ENCODE measurements around the gene HCN4. TPM values are rescaled to one million over a fixed set of nuclear protein-coding genes. Genes with fewer than 3 reads are reported as not detected.

The HCN4 gene
- total RNA-seq, 1 experiment from 2014 or later, result 0.07 TPM

GRCh38 chr15:73389539-73389938 is 20.8 kb upstream of the HCN4 start:
- no peak for TF ChIP-seq CTCF (IDR thresholded peaks at IDR 0.05; ENCODE audit: unreplicated experiment)
- CTCF ChIA-PET, result no interaction called here
- intact Hi-C loops (cut with micrococcal nuclease; ENCODE audit: unreplicated experiment), result no loop called here
- BruUV-seq (replicated peaks), result no TSS peak
- Mint-ChIP-seq H3K27ac (ENCODE audit: unreplicated experiment) (no peak overlapping the region), H3K27me3 (ENCODE audit: unreplicated experiment) (peaks cover 69% of the 10 kb centered on the region), H3K36me3 (ENCODE audit: insufficient read depth, unreplicated experiment) (peaks cover 7% of the 10 kb centered on the region), H3K4me1 (ENCODE audit: low read depth, unreplicated experiment) (no peaks in the 10 kb centered on the region), H3K4me3 (ENCODE audit: low read depth, unreplicated experiment) (no peak overlapping the region), H3K9me3 (ENCODE audit: low read depth, unreplicated experiment) (peaks cover 7% of the 10 kb centered on the region)
- DNase-seq, result no peak

GRCh38 chr15:73388256-73388781 is 19.6 kb upstream of the HCN4 start:
- peaks cover 62% of the 10 kb centered on the region for H3K27me3 Mint-ChIP-seq (ENCODE audit: unreplicated experiment)
- H3K4me3 Mint-ChIP-seq (ENCODE audit: low read depth, unreplicated experiment), result no peak overlapping the region
- no TSS peak for BruUV-seq (replicated peaks)
- H3K27ac Mint-ChIP-seq (ENCODE audit: unreplicated experiment), result peak overlapping the region; percentile 70
- CTCF ChIA-PET, result no interaction called here
- peak; percentile 71 for DNase-seq
- H3K36me3 Mint-ChIP-seq (ENCODE audit: insufficient read depth, unreplicated experiment), result peaks cover 7% of the 10 kb centered on the region
- no peaks in the 10 kb centered on the region for H3K4me1 Mint-ChIP-seq (ENCODE audit: low read depth, unreplicated experiment)
- H3K9me3 Mint-ChIP-seq (ENCODE audit: low read depth, unreplicated experiment), result peaks cover 7% of the 10 kb centered on the region
- intact Hi-C loops (cut with micrococcal nuclease; ENCODE audit: unreplicated experiment), result no loop called here
- TF ChIP-seq CTCF (IDR thresholded peaks at IDR 0.05; ENCODE audit: unreplicated experiment), result no peak

GRCh38 chr15:73387507-73388255 is 18.9 kb upstream of the HCN4 start:
- Mint-ChIP-seq H3K36me3 (ENCODE audit: insufficient read depth, unreplicated experiment) (peaks cover 7% of the 10 kb centered on the region), H3K27me3 (ENCODE audit: unreplicated experiment) (peaks cover 62% of the 10 kb centered on the region), H3K4me1 (ENCODE audit: low read depth, unreplicated experiment) (no peaks in the 10 kb centered on the region), H3K27ac (ENCODE audit: unreplicated experiment) (no peak overlapping the region), H3K9me3 (ENCODE audit: low read depth, unreplicated experiment) (peaks cover 7% of the 10 kb centered on the region), H3K4me3 (ENCODE audit: low read depth, unreplicated experiment) (no peak overlapping the region)
- CTCF ChIA-PET, result no interaction called here
- intact Hi-C loops (cut with micrococcal nuclease; ENCODE audit: unreplicated experiment), result no loop called here
- BruUV-seq (replicated peaks), result no TSS peak
- TF ChIP-seq CTCF (IDR thresholded peaks at IDR 0.05; ENCODE audit: unreplicated experiment), result no peak
- no peak for DNase-seq

GRCh38 chr15:73386886-73387506 is 18.2 kb upstream of the HCN4 start:
- CTCF ChIA-PET, result no interaction called here
- TF ChIP-seq CTCF (IDR thresholded peaks at IDR 0.05; ENCODE audit: unreplicated experiment), result no peak
- Mint-ChIP-seq H3K4me3 (ENCODE audit: low read depth, unreplicated experiment) (no peak overlapping the region), H3K27ac (ENCODE audit: unreplicated experiment) (no peak overlapping the region), H3K9me3 (ENCODE audit: low read depth, unreplicated experiment) (peaks cover 7% of the 10 kb centered on the region), H3K36me3 (ENCODE audit: insufficient read depth, unreplicated experiment) (peaks cover 7% of the 10 kb centered on the region), H3K27me3 (ENCODE audit: unreplicated experiment) (peaks cover 62% of the 10 kb centered on the region), H3K4me1 (ENCODE audit: low read depth, unreplicated experiment) (no peaks in the 10 kb centered on the region)
- DNase-seq, result no peak
- intact Hi-C loops (cut with micrococcal nuclease; ENCODE audit: unreplicated experiment), result no loop called here
- BruUV-seq (replicated peaks), result no TSS peak

Data from Calu3 (cell line).